HFFc6 (cell line): ENCODE results near the gene TXNDC2. TPM values are rescaled to one million over a fixed set of nuclear protein-coding genes. Genes with fewer than 3 reads are reported as not detected.

Experiments used
- DNase-seq: peaks from one replicate; pipeline ENCODE4 v3.0.0-alpha.2; 2018
- H3K27ac Mint-ChIP-seq: 2 replicates; pipeline ENCODE4 v1.8.0; 2020; ENCODE audit warnings: mild to moderate bottlenecking, mixed read lengths
- H3K27me3 Mint-ChIP-seq: 2 replicates; pipeline ENCODE4 v1.8.0; 2021; ENCODE audit warnings: mild to moderate bottlenecking, moderate library complexity, mixed read lengths; ENCODE audit not compliant: insufficient read depth
- H3K36me3 Mint-ChIP-seq: 2 replicates; pipeline ENCODE4 v1.8.0; 2021; ENCODE audit warnings: low read depth, mixed read lengths
- H3K4me1 Mint-ChIP-seq: 2 replicates; pipeline ENCODE4 v1.8.0; 2020; ENCODE audit warnings: low read depth, mixed read lengths
- H3K4me3 Mint-ChIP-seq: 2 replicates; pipeline ENCODE4 v1.8.0; 2020; ENCODE audit warnings: mild to moderate bottlenecking, moderate library complexity, mixed read lengths
- H3K9me3 Mint-ChIP-seq: 2 replicates; pipeline ENCODE4 v1.8.0; 2020; ENCODE audit warnings: mild to moderate bottlenecking, mixed read lengths
- total RNA-seq, 6 experiments: library from RNA; stranded (reverse); fragmentation: NEBNext Ultra II Directional; extraction: Animal tissue kit (Norgen Biotek cat#: 25700); gene quantifications; 2 replicates in 1 of 6; 3 replicates in 5 of 6; pipeline ENCODE4 v1.2.3, GENCODE V29; 2021
- TF ChIP-seq, protein P1 (sequence below): fragments of 200-600 bp; sonication (generic); IDR thresholded peaks from 2 replicates; pipeline ENCODE4 v1.5.0; 2021; ENCODE audit warnings: antibody characterized with exemption, mild to moderate bottlenecking

The TXNDC2 gene
- total RNA-seq, 6 experiments from 2014 or later: 0.14 to 0.34 (median 0.18) TPM; not detected in 3

- no peaks in the 10 kb centered on the region for H3K27me3 Mint-ChIP-seq
- TF ChIP-seq, protein P1, sequence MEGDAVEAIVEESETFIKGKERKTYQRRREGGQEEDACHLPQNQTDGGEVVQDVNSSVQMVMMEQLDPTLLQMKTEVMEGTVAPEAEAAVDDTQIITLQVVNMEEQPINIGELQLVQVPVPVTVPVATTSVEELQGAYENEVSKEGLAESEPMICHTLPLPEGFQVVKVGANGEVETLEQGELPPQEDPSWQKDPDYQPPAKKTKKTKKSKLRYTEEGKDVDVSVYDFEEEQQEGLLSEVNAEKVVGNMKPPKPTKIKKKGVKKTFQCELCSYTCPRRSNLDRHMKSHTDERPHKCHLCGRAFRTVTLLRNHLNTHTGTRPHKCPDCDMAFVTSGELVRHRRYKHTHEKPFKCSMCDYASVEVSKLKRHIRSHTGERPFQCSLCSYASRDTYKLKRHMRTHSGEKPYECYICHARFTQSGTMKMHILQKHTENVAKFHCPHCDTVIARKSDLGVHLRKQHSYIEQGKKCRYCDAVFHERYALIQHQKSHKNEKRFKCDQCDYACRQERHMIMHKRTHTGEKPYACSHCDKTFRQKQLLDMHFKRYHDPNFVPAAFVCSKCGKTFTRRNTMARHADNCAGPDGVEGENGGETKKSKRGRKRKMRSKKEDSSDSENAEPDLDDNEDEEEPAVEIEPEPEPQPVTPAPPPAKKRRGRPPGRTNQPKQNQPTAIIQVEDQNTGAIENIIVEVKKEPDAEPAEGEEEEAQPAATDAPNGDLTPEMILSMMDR: no peak
- H3K36me3 Mint-ChIP-seq: peaks cover 40% of the 10 kb centered on the region
- no peaks in the 10 kb centered on the region for H3K4me1 Mint-ChIP-seq
- H3K4me3 Mint-ChIP-seq: no peak overlapping the region
- no peak overlapping the region for H3K27ac Mint-ChIP-seq
- peaks cover 12% of the 10 kb centered on the region for H3K9me3 Mint-ChIP-seq
- DNase-seq: no peak
Observed at GRCh38 chr18:9861157-9861556, 24.6 kb upstream of the TXNDC2 start.

- TF ChIP-seq, protein P1: no peak
- H3K27ac Mint-ChIP-seq: no peak overlapping the region
- peaks cover 20% of the 10 kb centered on the region for H3K9me3 Mint-ChIP-seq
- no peak overlapping the region for H3K4me3 Mint-ChIP-seq
- peaks cover 45% of the 10 kb centered on the region for H3K36me3 Mint-ChIP-seq
- H3K4me1 Mint-ChIP-seq: no peaks in the 10 kb centered on the region
- no peaks in the 10 kb centered on the region for H3K27me3 Mint-ChIP-seq
- DNase-seq: no peak
Observed at GRCh38 chr18:9861933-9862332, 23.8 kb upstream of the TXNDC2 start.

GRCh38 chr18:9862686-9863085 is 23.1 kb upstream of the TXNDC2 start:
- no peak overlapping the region for H3K4me3 Mint-ChIP-seq
- H3K27ac Mint-ChIP-seq: no peak overlapping the region
- DNase-seq: no peak
- no peaks in the 10 kb centered on the region for H3K4me1 Mint-ChIP-seq
- peaks cover 49% of the 10 kb centered on the region for H3K36me3 Mint-ChIP-seq
- TF ChIP-seq, protein P1: no peak
- H3K27me3 Mint-ChIP-seq: no peaks in the 10 kb centered on the region
- peaks cover 23% of the 10 kb centered on the region for H3K9me3 Mint-ChIP-seq

- no peak overlapping the region for H3K27ac Mint-ChIP-seq
- peaks cover 23% of the 10 kb centered on the region for H3K9me3 Mint-ChIP-seq
- DNase-seq: no peak
- peaks cover 51% of the 10 kb centered on the region for H3K36me3 Mint-ChIP-seq
- TF ChIP-seq, protein P1: no peak
- peaks cover 2% of the 10 kb centered on the region for H3K4me1 Mint-ChIP-seq
- H3K4me3 Mint-ChIP-seq: no peak overlapping the region
- H3K27me3 Mint-ChIP-seq: no peaks in the 10 kb centered on the region
Observed at GRCh38 chr18:9863282-9863681, 22.5 kb upstream of the TXNDC2 start.

DNA sequence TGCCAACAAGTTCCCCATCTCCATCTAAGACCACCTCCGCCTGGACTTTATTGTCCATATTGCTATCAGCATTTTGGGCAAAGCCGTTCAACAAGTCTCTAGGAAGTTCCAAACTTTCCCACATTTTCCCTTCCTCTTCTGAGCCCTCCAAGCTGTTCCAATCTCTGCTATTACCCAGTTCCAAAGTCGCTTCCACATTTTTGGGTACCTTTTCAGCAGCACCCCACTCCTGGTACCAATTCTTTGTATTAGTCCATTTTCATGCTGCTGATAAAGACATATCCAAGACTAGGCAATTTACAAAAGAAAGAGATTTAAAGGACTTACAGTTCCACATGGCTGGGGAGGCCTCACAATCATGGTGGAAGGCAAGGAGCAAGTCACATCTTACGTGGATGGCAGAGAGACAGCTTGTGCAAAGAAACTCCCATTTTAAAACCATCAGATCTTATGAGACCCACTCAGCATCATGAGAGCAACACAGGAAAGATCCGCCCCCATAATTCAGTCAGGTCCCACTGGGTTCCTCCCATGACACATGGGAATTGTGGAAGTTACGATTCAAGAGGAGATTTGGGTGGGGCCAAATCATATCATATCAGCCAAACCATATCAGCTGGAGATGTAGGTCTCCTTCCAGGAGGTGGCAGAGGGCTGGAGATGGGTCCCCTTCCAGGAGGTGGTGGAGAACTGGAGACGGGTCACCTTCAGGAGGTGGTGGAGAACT is 19.8 kb upstream of the TXNDC2 start:
- Mint-ChIP-seq H3K9me3 (peaks cover 23% of the 10 kb centered on the region), H3K4me3 (no peak overlapping the region), H3K27me3 (no peaks in the 10 kb centered on the region), H3K27ac (no peak overlapping the region), H3K4me1 (peaks cover 29% of the 10 kb centered on the region), H3K36me3 (peaks cover 37% of the 10 kb centered on the region)
- TF ChIP-seq, protein P1: no peak
- no peak for DNase-seq
